WTC11 (cell line): ENCODE results near the gene IRX4. TPM values are rescaled to one million over a fixed set of nuclear protein-coding genes. Genes with fewer than 3 reads are reported as not detected.
A peak's percentile ranks its signal among the peaks of the same experiment; 100 is the strongest.

ENCODE experiments used
- ATAC-seq: fragments of 200-7000 bp; cut with Tn5 transposase; 2 replicates; pipeline ENCODE4 v1.10.0; 2021; ENCODE audit warnings: mild to moderate bottlenecking, moderate library complexity
- CTCF ChIA-PET: fragments of 300-600 bp; sonication (Branson Sonifier 250); formaldehyde crosslinking; loops from one replicate; lab custom pipeline; 2021; ENCODE audit warnings: antibody characterized with exemption; lab: Charles Lee
- POLR2A ChIA-PET: fragments of 350-600 bp; sonication (Branson Sonifier 250); formaldehyde crosslinking; loops from one replicate; lab custom pipeline; 2021; ENCODE audit warnings: antibody characterized with exemption; lab: Charles Lee
- DNase-seq: peaks from one replicate; pipeline ENCODE4 v3.0.0; 2021; ENCODE audit warnings: low spot score
- H3K27ac Mint-ChIP-seq: 2 replicates; pipeline ENCODE4 v1.8.0; 2021; ENCODE audit warnings: mixed read lengths
- H3K27me3 Mint-ChIP-seq: 2 replicates; pipeline ENCODE4 v1.8.0; 2021; ENCODE audit warnings: low read depth, mild to moderate bottlenecking, moderate library complexity, mixed read lengths
- H3K36me3 Mint-ChIP-seq: 2 replicates; pipeline ENCODE4 v1.8.0; 2021; ENCODE audit warnings: mixed read lengths
- H3K4me1 Mint-ChIP-seq: 2 replicates; pipeline ENCODE4 v1.8.0; 2022; ENCODE audit warnings: mixed read lengths
- H3K4me3 Mint-ChIP-seq: 2 replicates; pipeline ENCODE4 v1.8.0; 2021; ENCODE audit warnings: mild to moderate bottlenecking, moderate library complexity, mixed read lengths
- H3K9me3 Mint-ChIP-seq: 2 replicates; pipeline ENCODE4 v1.8.0; 2021; ENCODE audit warnings: mixed read lengths
- AFF4 ChIP-seq: sonication (generic); formaldehyde crosslinking; IDR thresholded peaks from 2 replicates; pipeline ENCODE4 v1.8.1; 2023; ENCODE audit warnings: mild to moderate bottlenecking, missing genetic modification reagents, borderline replicate concordance
- ETV6 ChIP-seq: sonication (generic); formaldehyde crosslinking; IDR thresholded peaks from 2 replicates; pipeline ENCODE4 v1.8.1; 2022; ENCODE audit warnings: mild to moderate bottlenecking, missing genetic modification reagents
- FOXJ3 ChIP-seq: sonication (generic); formaldehyde crosslinking; IDR thresholded peaks from 2 replicates; pipeline ENCODE4 v1.9.0; 2021; ENCODE audit warnings: missing genetic modification reagents, mild to moderate bottlenecking, borderline replicate concordance
- GRHL2 ChIP-seq: fragments of 250-450 bp; sonication (Bioruptor Pico); IDR thresholded peaks from 2 replicates; pipeline ENCODE4 v1.8.0; 2022; ENCODE audit warnings: mild to moderate bottlenecking, moderate library complexity; ENCODE audit not compliant: insufficient replicate concordance, severe bottlenecking
- NR2C2 ChIP-seq: sonication (generic); formaldehyde crosslinking; IDR thresholded peaks from 2 replicates; pipeline ENCODE4 v1.8.0; 2022; ENCODE audit warnings: mild to moderate bottlenecking, missing genetic modification reagents
- PRDM15 ChIP-seq: sonication (generic); formaldehyde crosslinking; IDR thresholded peaks from 2 replicates; pipeline ENCODE4 v1.8.0; 2022; ENCODE audit warnings: missing genetic modification reagents
- PRRX2 ChIP-seq: fragments of 250-450 bp; sonication (Bioruptor Pico); IDR thresholded peaks from 2 replicates; pipeline ENCODE4 v1.8.0; 2021; ENCODE audit warnings: mild to moderate bottlenecking
- TCF7 ChIP-seq: sonication (generic); formaldehyde crosslinking; IDR thresholded peaks from 2 replicates; pipeline ENCODE4 v1.8.0; 2022; ENCODE audit warnings: mild to moderate bottlenecking, low read depth, missing genetic modification reagents, moderate library complexity
- USF1 ChIP-seq: sonication (generic); formaldehyde crosslinking; IDR thresholded peaks from 2 replicates; pipeline ENCODE4 v1.8.0; 2022; ENCODE audit warnings: mild to moderate bottlenecking, missing genetic modification reagents
- USF2 ChIP-seq: sonication (generic); formaldehyde crosslinking; IDR thresholded peaks from 2 replicates; pipeline ENCODE4 v1.8.1; 2023; ENCODE audit warnings: mild to moderate bottlenecking, missing genetic modification reagents, moderate library complexity
- ZNF232 ChIP-seq: sonication (generic); formaldehyde crosslinking; IDR thresholded peaks from 2 replicates; pipeline ENCODE4 v1.8.0; 2022; ENCODE audit warnings: mild to moderate bottlenecking, missing genetic modification reagents
- ZNF281 ChIP-seq: sonication (generic); formaldehyde crosslinking; IDR thresholded peaks from 2 replicates; pipeline ENCODE4 v1.8.0; 2023; ENCODE audit warnings: mild to moderate bottlenecking, missing genetic modification reagents
- ZNF425 ChIP-seq: fragments of 250-450 bp; sonication (Bioruptor Pico); conservative IDR thresholded peaks from 2 replicates; pipeline ENCODE4 v1.9.0; 2021; ENCODE audit warnings: mild to moderate bottlenecking
- total RNA-seq: library from RNA; stranded (reverse); gene quantifications from 3 replicates; pipeline ENCODE4 v1.2.3, GENCODE V29; 2021

The IRX4 gene
- total RNA-seq, 1 experiment from 2014 or later: 9.0 TPM

- TF ChIP-seq ZNF425 (CRISPR knock-in tag): no peak
- TF ChIP-seq FOXJ3 (CRISPR knock-in tag): no peak
- no peak for TF ChIP-seq TCF7 (CRISPR knock-in tag)
- peak; percentile 47; the same call in 1 of the 2 replicates for TF ChIP-seq NR2C2 (CRISPR knock-in tag)
- TF ChIP-seq ETV6 (CRISPR knock-in tag): no peak
Observed at GRCh38 chr5:1930880-1931603, 48.3 kb upstream of the IRX4 start (continued).

GRCh38 chr5:1930501-1930879, 47.8 kb upstream of the IRX4 start:
- ChIA-PET CTCF (no interaction called here), POLR2A (no interaction called here)
- Mint-ChIP-seq H3K27me3 (peaks cover 16% of the 10 kb centered on the region), H3K4me3 (no peak overlapping the region), H3K4me1 (peaks cover 15% of the 10 kb centered on the region), H3K9me3 (no peaks in the 10 kb centered on the region), H3K27ac (no peak overlapping the region), H3K36me3 (no peaks in the 10 kb centered on the region)
- peak; percentile 3; the same call in 1 of the 2 replicates for ATAC-seq
- DNase-seq: peak; percentile 41
- TF ChIP-seq PRRX2 (CRISPR knock-in tag) (no peak), ZNF232 (CRISPR knock-in tag) (no peak), AFF4 (CRISPR knock-in tag) (no peak), USF2 (CRISPR knock-in tag) (no peak), USF1 (CRISPR knock-in tag) (no peak), GRHL2 (CRISPR knock-in tag) (no peak), ZNF281 (no peak), PRDM15 (CRISPR knock-in tag) (0 out of 2 replicates have a peak, but pooled peaks have one; percentile 47)
